RWPE2 (cell line): ENCODE results near the gene ZNF804B.

ENCODE experiments used
- ATAC-seq: fragments of 200-7000 bp; cut with Tn5 transposase; 3 replicates; pipeline ENCODE4 v1.9.1; 2021; ENCODE audit warnings: low read depth
- DNase-seq: peaks from one replicate; pipeline ENCODE4 v3.0.0-alpha.2; 2020; ENCODE audit warnings: low spot score
- H3K27ac ChIP-seq: fragments of 450-650 bp; 2 replicates; pipeline ENCODE4 v1.5.1; 2017; ENCODE audit warnings: mild to moderate bottlenecking; ENCODE audit not compliant: poor library complexity, severe bottlenecking
- H3K27me3 ChIP-seq: fragments of 250-450 bp; sonication (Bioruptor Pico); 2 replicates; pipeline ENCODE4 v1.5.1; 2021; ENCODE audit warnings: mild to moderate bottlenecking, moderate library complexity; ENCODE audit not compliant: insufficient read depth, poor library complexity, severe bottlenecking
- H3K36me3 ChIP-seq: fragments of 250-450 bp; sonication (Bioruptor Pico); 2 replicates; pipeline ENCODE4 v1.5.1; 2020; ENCODE audit warnings: low read depth, mild to moderate bottlenecking, moderate library complexity
- H3K4me1 ChIP-seq: fragments of 250-450 bp; sonication (Bioruptor Pico); 2 replicates; pipeline ENCODE4 v1.5.1; 2021; ENCODE audit warnings: mild to moderate bottlenecking, moderate library complexity; ENCODE audit not compliant: insufficient read depth, poor library complexity, severe bottlenecking
- H3K4me3 ChIP-seq: fragments of 250-450 bp; sonication (Bioruptor Pico); 2 replicates; pipeline ENCODE4 v1.5.1; 2021; ENCODE audit warnings: mild to moderate bottlenecking, moderate library complexity; ENCODE audit not compliant: severe bottlenecking
- H3K9me3 ChIP-seq: fragments of 250-450 bp; sonication (Bioruptor Pico); 2 replicates; pipeline ENCODE4 v1.5.1; 2021; ENCODE audit warnings: mild to moderate bottlenecking, moderate library complexity; ENCODE audit not compliant: severe bottlenecking
- CTCF ChIP-seq: fragments of 450-650 bp; IDR thresholded peaks from one replicate; pipeline ENCODE4 v1.5.1; 2017; ENCODE audit warnings: mild to moderate bottlenecking, moderate library complexity; ENCODE audit not compliant: poor library complexity, severe bottlenecking

ZNF804B gene

DNA sequence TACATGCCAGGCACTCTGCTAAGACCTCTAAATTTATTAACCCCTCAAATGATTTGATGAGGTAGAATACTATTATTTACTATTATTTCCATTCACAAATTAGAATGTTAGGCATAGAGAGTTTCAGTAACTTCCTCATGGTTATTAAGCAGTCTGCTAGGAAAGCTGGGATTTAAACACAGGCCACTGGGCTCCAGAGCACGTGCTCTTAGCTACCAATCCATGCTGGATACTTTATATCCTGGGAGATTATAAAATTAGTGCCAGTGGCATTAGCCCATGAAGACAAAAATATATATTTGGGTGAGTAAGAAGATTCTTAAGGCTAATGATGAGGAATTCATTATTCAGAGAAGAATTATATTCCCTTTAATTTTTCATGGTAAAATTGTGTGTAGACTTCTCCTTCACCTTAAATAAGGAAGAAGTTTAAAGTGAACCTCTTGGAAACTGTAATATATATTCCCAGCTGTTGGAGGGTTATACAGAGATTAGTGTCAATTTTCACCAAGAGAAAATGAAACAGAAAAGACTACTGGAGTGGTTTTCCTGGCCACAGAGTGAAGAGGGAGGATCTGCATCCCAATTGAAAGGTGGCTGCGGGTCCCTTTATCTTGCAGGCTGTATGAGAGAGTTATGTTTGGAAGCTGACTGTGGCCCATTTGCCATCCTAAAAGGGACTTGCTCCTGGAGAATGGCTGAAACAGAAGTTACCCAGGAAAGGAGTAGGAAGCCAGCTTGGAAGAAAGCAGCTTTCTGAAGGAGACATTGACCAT is 370.3 kb downstream of the ZNF804B start:
- Histone ChIP-seq H3K27me3 (no peaks in the 10 kb centered on the region), H3K36me3 (no peaks in the 10 kb centered on the region), H3K9me3 (no peaks in the 10 kb centered on the region), H3K4me3 (no peak overlapping the region), H3K27ac (no peak overlapping the region), H3K4me1 (no peaks in the 10 kb centered on the region)
- TF ChIP-seq CTCF = no peak
- no peak for DNase-seq
- no peak for ATAC-seq

DNA sequence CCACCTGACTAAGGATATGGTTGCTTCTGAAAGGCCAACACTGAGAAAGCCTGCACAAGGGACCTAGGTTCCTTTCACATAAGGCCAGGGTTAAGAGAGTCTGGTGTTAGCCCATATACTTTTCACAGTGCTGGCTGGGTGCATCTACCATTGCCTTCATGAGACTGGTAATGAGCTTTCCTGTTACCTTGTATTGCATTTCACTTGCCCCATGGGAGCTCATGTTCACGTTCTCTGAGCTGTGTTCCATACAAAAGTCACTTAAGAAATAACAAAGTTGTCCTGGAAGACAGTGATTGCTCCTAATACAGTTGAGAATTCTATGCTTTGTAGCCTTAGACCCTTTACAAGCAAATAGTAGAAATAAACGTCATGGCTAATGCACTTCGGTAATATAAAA is 373.9 kb downstream of the ZNF804B start:
- H3K27me3 ChIP-seq = no peaks in the 10 kb centered on the region
- no peak for TF ChIP-seq CTCF

DNA sequence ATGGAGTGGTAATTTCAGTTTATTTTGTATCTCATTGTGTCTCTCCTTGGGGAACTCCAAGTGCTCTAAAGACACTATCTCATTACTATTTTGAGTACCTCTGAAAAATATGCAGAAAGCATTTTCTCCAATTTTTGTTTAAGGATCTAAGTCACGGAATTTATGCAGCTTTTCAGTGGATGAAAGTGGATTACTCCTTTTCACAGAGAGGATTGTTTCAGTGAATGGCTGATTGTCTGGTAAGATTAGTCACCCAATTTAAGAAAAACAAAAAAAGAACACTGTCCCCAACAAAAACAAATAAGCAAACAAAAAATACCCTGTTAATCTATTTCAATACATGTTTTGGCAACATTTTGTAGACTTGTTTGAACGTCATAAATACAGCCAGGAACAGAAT is 374.3 kb downstream of the ZNF804B start:
- H3K27me3 ChIP-seq = no peaks in the 10 kb centered on the region
- no peaks in the 10 kb centered on the region for H3K9me3 ChIP-seq
- H3K27ac ChIP-seq = no peak overlapping the region
- no peaks in the 10 kb centered on the region for H3K4me1 ChIP-seq
- DNase-seq (no peak), ATAC-seq (no peak)
- H3K36me3 ChIP-seq = no peaks in the 10 kb centered on the region
- TF ChIP-seq CTCF = no peak
- no peak overlapping the region for H3K4me3 ChIP-seq

More for the DNA sequence above, 373.9 kb downstream of the ZNF804B start:
- DNase-seq = no peak
- Histone ChIP-seq H3K4me3 (no peak overlapping the region), H3K9me3 (no peaks in the 10 kb centered on the region), H3K4me1 (no peaks in the 10 kb centered on the region), H3K36me3 (no peaks in the 10 kb centered on the region), H3K27ac (no peak overlapping the region)
- ATAC-seq = no peak

GRCh38 chr7:89145801-89146200 is 386.3 kb downstream of the ZNF804B start:
- no peak for TF ChIP-seq CTCF

GRCh38 chr7:89160107-89160506 is 400.6 kb downstream of the ZNF804B start:
- DNase-seq (no peak), ATAC-seq (no peak)
- H3K27me3 ChIP-seq = peaks cover 2% of the 10 kb centered on the region
- no peaks in the 10 kb centered on the region for H3K9me3 ChIP-seq
- TF ChIP-seq CTCF = no peak
- no peak overlapping the region for H3K4me3 ChIP-seq
- no peaks in the 10 kb centered on the region for H3K36me3 ChIP-seq
- H3K4me1 ChIP-seq = no peaks in the 10 kb centered on the region
- no peak overlapping the region for H3K27ac ChIP-seq

More at GRCh38 chr7:89145801-89146200, 386.3 kb downstream of the ZNF804B start:
- no peak for DNase-seq
- Histone ChIP-seq H3K4me1 (no peaks in the 10 kb centered on the region), H3K4me3 (no peak overlapping the region), H3K27me3 (no peaks in the 10 kb centered on the region), H3K36me3 (no peaks in the 10 kb centered on the region), H3K27ac (no peak overlapping the region), H3K9me3 (no peaks in the 10 kb centered on the region)
- ATAC-seq = no peak
